IPS DF 6.9 (cell line): ENCODE data around the gene CDH4.

Source experiments
- DNase-seq: peaks from one replicate; pipeline ENCODE4 v3.0.0-alpha.2; 2013; ENCODE audit warnings: low read depth, low spot score
- H3K27ac ChIP-seq: one replicate; pipeline ENCODE4 v1.5.1; 2013; ENCODE audit warnings: low read length, control low read depth
- H3K27me3 ChIP-seq: 2 replicates; pipeline ENCODE4 v1.6.1; 2013; ENCODE audit warnings: mild to moderate bottlenecking, low read length; ENCODE audit not compliant: control insufficient read depth, insufficient read depth
- H3K36me3 ChIP-seq: 2 replicates; pipeline ENCODE4 v1.6.1; 2013; ENCODE audit warnings: low read length; ENCODE audit not compliant: control insufficient read depth, insufficient read depth
- H3K4me1 ChIP-seq: 2 replicates; pipeline ENCODE4 v1.6.1; 2013; ENCODE audit warnings: low read length; ENCODE audit not compliant: control insufficient read depth, insufficient read depth
- H3K4me3 ChIP-seq: 2 replicates; pipeline ENCODE4 v1.5.1; 2013; ENCODE audit warnings: mild to moderate bottlenecking, low read length
- H3K9me3 ChIP-seq: 2 replicates; pipeline ENCODE4 v1.6.1; 2013; ENCODE audit warnings: low read length, inconsistent platforms; ENCODE audit not compliant: control insufficient read depth, insufficient read depth
- WGBS: extraction: QIAGEN DNeasy Blood & Tissue Kit; methylation state at CpG from one replicate; pipeline ENCODE4 v1.1.7; 2013; ENCODE audit warnings: mixed read lengths, missing lambda C conversion rate; ENCODE audit not compliant: insufficient read length, insufficient coverage; 5-methylcytosine and 5-hydroxymethylcytosine counted together

The CDH4 gene

GRCh38 chr20:61888101-61888865, 636.2 kb downstream of the CDH4 start:
- no peaks in the 10 kb centered on the region for H3K36me3 ChIP-seq
- no peaks in the 10 kb centered on the region for H3K9me3 ChIP-seq
- no CpG with 5 or more reads among the region's 19 CpGs for WGBS
- H3K27ac ChIP-seq: no peak overlapping the region
- H3K27me3 ChIP-seq: no peaks in the 10 kb centered on the region; the same call in 1 of the 2 replicates
- no peak overlapping the region for H3K4me3 ChIP-seq
- no peak for DNase-seq
- H3K4me1 ChIP-seq: no peaks in the 10 kb centered on the region; the same call in 1 of the 2 replicates

DNA sequence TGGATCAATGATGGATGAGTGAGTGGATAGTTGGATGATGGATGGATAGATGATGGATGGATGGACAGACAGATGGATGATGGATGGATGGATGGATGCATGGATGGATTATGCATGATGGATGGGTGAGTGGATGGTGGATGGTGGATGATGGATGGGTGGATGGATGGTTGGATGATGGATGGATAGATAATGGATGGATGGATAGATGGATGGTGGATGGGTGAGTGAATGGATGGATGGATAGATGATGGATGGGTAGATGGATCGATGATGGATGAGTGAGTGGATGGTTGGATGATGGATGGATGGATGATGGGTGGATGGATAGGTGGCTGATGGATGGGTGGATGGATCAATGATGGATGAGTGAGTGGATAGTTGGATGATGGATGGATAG, 637.6 kb downstream of the CDH4 start:
- Histone ChIP-seq H3K36me3 (no peaks in the 10 kb centered on the region), H3K4me1 (no peaks in the 10 kb centered on the region; the same call in 1 of the 2 replicates), H3K4me3 (no peak overlapping the region), H3K27ac (no peak overlapping the region), H3K27me3 (no peaks in the 10 kb centered on the region), H3K9me3 (no peaks in the 10 kb centered on the region)
- DNase-seq: no peak
- WGBS: 100% methylated on average over 1 of the region's 1 CpG

GRCh38 chr20:61890210-61890609, 638.1 kb downstream of the CDH4 start:
- no peaks in the 10 kb centered on the region for H3K9me3 ChIP-seq
- H3K27me3 ChIP-seq: no peaks in the 10 kb centered on the region
- no peak overlapping the region for H3K27ac ChIP-seq
- 100% methylated on average over 1 of the region's 1 CpG for WGBS
- no peaks in the 10 kb centered on the region; the same call in 1 of the 2 replicates for H3K4me1 ChIP-seq
- no peak overlapping the region for H3K4me3 ChIP-seq
- DNase-seq: no peak
- peaks cover 2% of the 10 kb centered on the region; the same call in 1 of the 2 replicates for H3K36me3 ChIP-seq

GRCh38 chr20:61891476-61891875, 639.4 kb downstream of the CDH4 start:
- no peaks in the 10 kb centered on the region; the same call in 1 of the 2 replicates for H3K4me1 ChIP-seq
- H3K9me3 ChIP-seq: no peaks in the 10 kb centered on the region
- H3K27me3 ChIP-seq: no peaks in the 10 kb centered on the region
- no CpG with 5 or more reads among the region's 6 CpGs for WGBS
- H3K36me3 ChIP-seq: peaks cover 2% of the 10 kb centered on the region; the same call in 1 of the 2 replicates
- DNase-seq: no peak
- H3K27ac ChIP-seq: no peak overlapping the region
- H3K4me3 ChIP-seq: no peak overlapping the region

GRCh38 chr20:61891916-61892649, 640.0 kb downstream of the CDH4 start:
- no CpG with 5 or more reads among the region's 6 CpGs for WGBS
- DNase-seq: no peak
- Histone ChIP-seq H3K4me1 (no peaks in the 10 kb centered on the region; the same call in 1 of the 2 replicates), H3K36me3 (peaks cover 2% of the 10 kb centered on the region; the same call in 1 of the 2 replicates), H3K4me3 (no peak overlapping the region), H3K9me3 (no peaks in the 10 kb centered on the region), H3K27ac (no peak overlapping the region), H3K27me3 (no peaks in the 10 kb centered on the region)

- H3K27me3 ChIP-seq: no peaks in the 10 kb centered on the region
- no CpG with 5 or more reads among the region's 22 CpGs for WGBS
These were observed 643.0 kb downstream of the CDH4 start for GRCh38 chr20:61895016-61895415.

GRCh38 chr20:61895686-61896057, 643.6 kb downstream of the CDH4 start:
- H3K4me3 ChIP-seq: no peak overlapping the region
- no CpG with 5 or more reads among the region's 13 CpGs for WGBS
- no peaks in the 10 kb centered on the region for H3K27me3 ChIP-seq
- no peak for DNase-seq
- H3K4me1 ChIP-seq: no peaks in the 10 kb centered on the region
- no peaks in the 10 kb centered on the region for H3K9me3 ChIP-seq
- H3K36me3 ChIP-seq: peaks cover 2% of the 10 kb centered on the region; the same call in 1 of the 2 replicates
- H3K27ac ChIP-seq: no peak overlapping the region

More at GRCh38 chr20:61895016-61895415, 643.0 kb downstream of the CDH4 start:
- Histone ChIP-seq H3K36me3 (peaks cover 2% of the 10 kb centered on the region; the same call in 1 of the 2 replicates), H3K27ac (no peak overlapping the region), H3K9me3 (no peaks in the 10 kb centered on the region), H3K4me1 (no peaks in the 10 kb centered on the region), H3K4me3 (no peak overlapping the region)
- no peak for DNase-seq

DNA sequence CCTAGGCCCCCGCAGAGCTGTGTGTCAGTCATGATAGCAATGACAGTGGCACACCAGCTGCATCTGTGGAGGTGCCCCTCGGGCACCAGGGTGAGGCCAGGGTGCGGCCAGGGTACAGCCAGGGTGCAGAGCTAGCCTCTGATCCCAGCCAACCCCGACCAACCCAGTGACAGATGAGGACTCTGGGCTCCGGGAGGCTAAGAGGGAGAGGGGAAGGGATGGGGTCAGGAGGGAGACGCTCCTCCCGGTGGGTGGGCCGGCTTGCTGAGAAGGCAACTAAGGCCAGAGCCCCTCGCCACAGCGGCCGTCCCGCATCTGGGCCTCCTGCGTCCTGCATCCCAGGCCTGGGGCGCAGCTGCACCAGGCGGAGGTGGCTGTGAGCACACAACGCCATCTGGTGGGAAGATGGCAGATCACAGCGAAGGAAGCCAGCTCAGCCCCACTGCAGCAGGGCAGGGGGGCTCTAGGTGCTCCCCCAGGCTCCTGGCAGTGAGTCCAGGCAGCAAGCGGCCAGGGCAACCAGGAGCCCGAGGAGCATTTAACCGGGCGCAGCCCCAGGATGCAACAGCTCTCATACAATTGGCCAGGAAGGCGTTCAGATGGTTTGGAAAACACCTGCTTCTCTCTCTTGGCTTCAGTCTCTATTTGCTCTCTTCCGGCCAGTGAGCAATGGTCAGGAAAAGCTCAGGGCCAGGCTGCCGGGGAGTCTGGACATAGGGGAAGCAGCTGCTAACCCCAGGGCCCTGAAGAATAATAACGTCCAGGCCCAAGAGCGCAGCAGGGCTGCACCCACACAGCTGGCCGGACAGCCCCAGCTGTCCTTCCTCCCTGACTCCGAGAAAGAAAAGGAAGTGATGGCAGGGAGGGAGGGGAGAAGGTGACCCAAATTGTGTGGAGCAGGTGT, 644.2 kb downstream of the CDH4 start:
- Histone ChIP-seq H3K4me1 (no peaks in the 10 kb centered on the region), H3K4me3 (no peak overlapping the region), H3K9me3 (no peaks in the 10 kb centered on the region), H3K27me3 (no peaks in the 10 kb centered on the region), H3K36me3 (peaks cover 2% of the 10 kb centered on the region; the same call in 1 of the 2 replicates), H3K27ac (no peak overlapping the region)
- no CpG with 5 or more reads among the region's 28 CpGs for WGBS
- DNase-seq: no peak

GRCh38 chr20:61897401-61898295, 645.6 kb downstream of the CDH4 start:
- no peaks in the 10 kb centered on the region for H3K4me1 ChIP-seq
- peaks cover 2% of the 10 kb centered on the region; the same call in 1 of the 2 replicates for H3K36me3 ChIP-seq
- H3K9me3 ChIP-seq: no peaks in the 10 kb centered on the region
- H3K27ac ChIP-seq: no peak overlapping the region
- no peak for DNase-seq
- H3K27me3 ChIP-seq: no peaks in the 10 kb centered on the region
- WGBS: no CpG with 5 or more reads among the region's 26 CpGs
- no peak overlapping the region for H3K4me3 ChIP-seq
